SK-N-SH (cell line): ENCODE data around the gene GCH1. TPM values are rescaled to one million over a fixed set of nuclear protein-coding genes. Genes with fewer than 3 reads are reported as not detected.
A peak's percentile ranks its signal among the peaks of the same experiment; 100 is the strongest.

Experiments used
- CTCF ChIA-PET: fragments of 300-600, 350-600 bp; formaldehyde crosslinking; extraction: SDS; loops from one replicate; lab custom pipeline; 2021; lab: Yijun Ruan, JAX
- POLR2A ChIA-PET: fragments of 350-600 bp; sonication (Branson Sonifier 250); formaldehyde crosslinking; extraction: SDS; loops from one replicate; lab custom pipeline; 2020; ENCODE audit warnings: antibody characterized with exemption, inconsistent platforms; lab: Yijun Ruan, JAX
- DNase-seq: peaks from one replicate; pipeline ENCODE4 v3.0.0; 2012
- H2AFZ ChIP-seq: fragments of 200-600 bp; sonication (generic); 2 replicates; pipeline ENCODE4 v1.8.1; 2016; ENCODE audit warnings: antibody characterized with exemption, mild to moderate bottlenecking, low read depth
- H3F3A ChIP-seq: fragments of 200-600 bp; sonication (generic); replicated peaks from 2 replicates; pipeline ENCODE3; 2016; ENCODE audit warnings: antibody characterized with exemption, mild to moderate bottlenecking; ENCODE audit not compliant: insufficient read depth
- H3K27ac ChIP-seq, 2 experiments: fragments of 200-500 bp in 1 of 2; fragments of 200-600 bp in 1 of 2; sonication (Bioruptor generic) in 1 of 2; sonication (generic), shearing (Covaris generic) in 1 of 2; 2 replicates each; pipeline versions ENCODE4 v1.5.1 to v1.6.1; 2014 to 2016; ENCODE audit warnings: low read depth in 2 of 2, inconsistent platforms in 1 of 2, low read length in 1 of 2, mild to moderate bottlenecking in 1 of 2, mixed read lengths in 1 of 2
- H3K27me3 ChIP-seq: fragments of 200-600 bp; sonication (generic), shearing (Covaris generic); 2 replicates; pipeline ENCODE4 v1.6.1; 2016; ENCODE audit warnings: mixed run types; ENCODE audit not compliant: insufficient read depth
- H3K36me3 ChIP-seq, 2 experiments: fragments of 200-500 bp in 1 of 2; fragments of 200-600 bp in 1 of 2; sonication (Bioruptor generic) in 1 of 2; sonication (generic) in 1 of 2; replicated peaks in 1 of 2; 2 replicates each; pipeline versions ENCODE3 to v1.5.1; 2014 to 2016; ENCODE audit warnings: low read length in 1 of 2, mild to moderate bottlenecking in 1 of 2; ENCODE audit not compliant: insufficient read depth in 2 of 2, control insufficient read depth in 1 of 2
- H3K4me1 ChIP-seq, 2 experiments: fragments of 200-500 bp in 1 of 2; fragments of 200-600 bp in 1 of 2; sonication (Bioruptor generic) in 1 of 2; sonication (generic), shearing (Covaris generic) in 1 of 2; 2 replicates each; pipeline versions ENCODE4 v1.5.1 to v1.6.1; 2014 to 2016; ENCODE audit warnings: low read depth in 1 of 2, low read length in 1 of 2, mixed run types in 1 of 2; ENCODE audit not compliant: insufficient read depth in 2 of 2, control insufficient read depth in 1 of 2
- H3K4me2 ChIP-seq: fragments of 200-600 bp; sonication (generic), shearing (Covaris generic); 2 replicates; pipeline ENCODE4 v1.6.1; 2017; ENCODE audit warnings: mixed run types
- H3K4me3 ChIP-seq, 2 experiments: fragments of 200-500 bp in 1 of 2; fragments of 200-600 bp in 1 of 2; sonication (Bioruptor generic) in 1 of 2; sonication (generic), shearing (Covaris generic) in 1 of 2; 2 replicates each; pipeline versions ENCODE4 v1.5.1 to v1.8.1; 2014 to 2016; ENCODE audit warnings: low read depth in 2 of 2, inconsistent platforms in 1 of 2, low read length in 1 of 2, mild to moderate bottlenecking in 1 of 2, mixed read lengths in 1 of 2, moderate library complexity in 1 of 2
- H3K79me2 ChIP-seq: fragments of 200-600 bp; sonication (generic); 2 replicates; pipeline ENCODE4 v1.8.1; 2017; ENCODE audit warnings: mild to moderate bottlenecking; ENCODE audit not compliant: insufficient read depth
- H3K9ac ChIP-seq: fragments of 200-600 bp; sonication (generic); 2 replicates; pipeline ENCODE4 v1.6.1; 2017; ENCODE audit warnings: mixed run types
- H3K9me2 ChIP-seq: fragments of 200-600 bp; sonication (generic); 2 replicates; pipeline ENCODE4 v1.6.1; 2017; ENCODE audit warnings: mixed run types
- H3K9me3 ChIP-seq: fragments of 200-600 bp; sonication (generic); 2 replicates; pipeline ENCODE4 v1.6.1; 2017; ENCODE audit warnings: mixed run types, mild to moderate bottlenecking, moderate library complexity
- H4K20me1 ChIP-seq: fragments of 200-600 bp; sonication (generic); 2 replicates; pipeline ENCODE4 v1.6.1; 2017; ENCODE audit warnings: mild to moderate bottlenecking, mixed run types; ENCODE audit not compliant: insufficient read depth
- CHD2 ChIP-seq: fragments of 150-350 bp; IDR thresholded peaks from 2 replicates; pipeline ENCODE4 v1.6.1; 2018; ENCODE audit warnings: low read length; ENCODE audit not compliant: partially characterized antibody
- EZH2phosphoT487 ChIP-seq: fragments of 200-600 bp; sonication (generic); IDR thresholded peaks from 2 replicates; pipeline ENCODE4 v1.6.1; 2017; ENCODE audit warnings: low read depth, mixed run types, mild to moderate bottlenecking, antibody characterized with exemption, moderate library complexity, borderline replicate concordance
- FOXJ3 ChIP-seq: sonication (generic); formaldehyde crosslinking; IDR thresholded peaks from 2 replicates; pipeline ENCODE4 v1.5.1; 2020; ENCODE audit warnings: mild to moderate bottlenecking, missing genetic modification reagents
- FOXM1 ChIP-seq: IDR thresholded peaks from 2 replicates; pipeline ENCODE4 v1.4.0; 2012; ENCODE audit warnings: low read depth, mild to moderate bottlenecking
- NFIC ChIP-seq: IDR thresholded peaks from 2 replicates; pipeline ENCODE4 v1.4.0; 2012; ENCODE audit warnings: borderline replicate concordance
- RCOR1 ChIP-seq: fragments of 150-350 bp; IDR thresholded peaks from 2 replicates; pipeline ENCODE4 v1.6.1; 2017; ENCODE audit warnings: antibody characterized with exemption, low read length
- RFX5 ChIP-seq: IDR thresholded peaks from 2 replicates; pipeline ENCODE4 v1.6.1; 2012; ENCODE audit warnings: mild to moderate bottlenecking, improper control_type of control experiment, low read length
- SMC3 ChIP-seq: IDR thresholded peaks from 2 replicates; pipeline ENCODE4 v1.6.1; 2012; ENCODE audit warnings: low read depth, low read length, improper control_type of control experiment
- TAF1 ChIP-seq: IDR thresholded peaks from 2 replicates; pipeline ENCODE4 v1.6.1; 2012; ENCODE audit warnings: low read depth, mild to moderate bottlenecking, low read length, moderate library complexity, borderline replicate concordance
- WGBS: methylation state at CpG from one replicate; pipeline ENCODE4 v1.1.6; 2017; ENCODE audit warnings: low lambda C conversion rate; 5-methylcytosine and 5-hydroxymethylcytosine counted together
- polyA plus RNA-seq, 3 experiments: library from polyadenylated mRNA; depleted of rRNA; stranded (reverse); fragments of >200 nt; gene quantifications; 2 replicates each; pipeline ENCODE4 v1.2.3, GENCODE V29; 2012
- TF ChIP-seq, protein P1 (sequence below): fragments of 200-600 bp; sonication (generic); IDR thresholded peaks from 2 replicates; pipeline ENCODE4 v1.6.1; 2017; ENCODE audit warnings: antibody characterized with exemption, mild to moderate bottlenecking, moderate library complexity
- TF ChIP-seq, protein P2 (sequence below): fragments of 150-350 bp; IDR thresholded peaks from 2 replicates; pipeline ENCODE4 v1.6.1; 2017; ENCODE audit warnings: antibody characterized with exemption, low read length, low read depth, borderline replicate concordance
- TF ChIP-seq, protein P3 (sequence below): IDR thresholded peaks from 2 replicates; pipeline ENCODE4 v1.4.0; 2012; ENCODE audit warnings: low read depth, borderline replicate concordance

Gene GCH1
- polyA plus RNA-seq, 1 of the 3 experiments (the other 2 are of a cell fraction), result 2.2 TPM

DNA sequence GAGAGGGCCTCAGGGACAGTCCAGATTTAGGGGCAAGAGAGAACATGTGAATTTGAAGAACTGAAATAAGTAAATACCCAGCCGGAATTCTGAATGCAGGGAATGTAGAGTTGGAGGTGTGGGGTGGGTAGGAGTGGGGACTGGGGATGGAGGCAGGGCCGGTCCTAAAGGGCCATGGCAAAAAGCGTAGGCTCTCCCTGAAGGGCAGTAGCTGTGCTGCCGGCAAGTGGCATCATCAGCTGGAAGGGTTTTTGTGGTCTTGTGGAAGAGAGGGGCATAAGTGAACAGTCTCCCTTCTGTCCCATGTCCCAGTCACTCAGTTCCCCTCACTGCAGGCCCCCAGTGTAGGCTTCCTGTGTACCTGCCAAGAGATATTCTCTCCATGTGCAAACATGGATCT is 104.6 kb downstream of the GCH1 start:
- Histone ChIP-seq H3K4me3 (no peak overlapping the region), H3K4me2 (no peak overlapping the region), H3F3A (peaks cover 17% of the 10 kb centered on the region), H3K36me3 (peaks cover 0 to 10% of the 10 kb centered on the region in 2 experiments), H4K20me1 (no peaks in the 10 kb centered on the region), H2AFZ (no peak overlapping the region), H3K9me3 (no peaks in the 10 kb centered on the region), H3K4me1 (peaks cover 0 to 14% of the 10 kb centered on the region in 2 experiments; a peak in 2 of 4 replicates), H3K9ac (no peak overlapping the region), H3K9me2 (no peaks in the 10 kb centered on the region), H3K27ac (no peak overlapping the region), H3K27me3 (no peaks in the 10 kb centered on the region), H3K79me2 (no peaks in the 10 kb centered on the region)
- CTCF ChIA-PET, result no interaction called here
- POLR2A ChIA-PET, result no interaction called here
- TF ChIP-seq, protein P1, sequence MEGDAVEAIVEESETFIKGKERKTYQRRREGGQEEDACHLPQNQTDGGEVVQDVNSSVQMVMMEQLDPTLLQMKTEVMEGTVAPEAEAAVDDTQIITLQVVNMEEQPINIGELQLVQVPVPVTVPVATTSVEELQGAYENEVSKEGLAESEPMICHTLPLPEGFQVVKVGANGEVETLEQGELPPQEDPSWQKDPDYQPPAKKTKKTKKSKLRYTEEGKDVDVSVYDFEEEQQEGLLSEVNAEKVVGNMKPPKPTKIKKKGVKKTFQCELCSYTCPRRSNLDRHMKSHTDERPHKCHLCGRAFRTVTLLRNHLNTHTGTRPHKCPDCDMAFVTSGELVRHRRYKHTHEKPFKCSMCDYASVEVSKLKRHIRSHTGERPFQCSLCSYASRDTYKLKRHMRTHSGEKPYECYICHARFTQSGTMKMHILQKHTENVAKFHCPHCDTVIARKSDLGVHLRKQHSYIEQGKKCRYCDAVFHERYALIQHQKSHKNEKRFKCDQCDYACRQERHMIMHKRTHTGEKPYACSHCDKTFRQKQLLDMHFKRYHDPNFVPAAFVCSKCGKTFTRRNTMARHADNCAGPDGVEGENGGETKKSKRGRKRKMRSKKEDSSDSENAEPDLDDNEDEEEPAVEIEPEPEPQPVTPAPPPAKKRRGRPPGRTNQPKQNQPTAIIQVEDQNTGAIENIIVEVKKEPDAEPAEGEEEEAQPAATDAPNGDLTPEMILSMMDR, result no peak
- TF ChIP-seq, protein P2, sequence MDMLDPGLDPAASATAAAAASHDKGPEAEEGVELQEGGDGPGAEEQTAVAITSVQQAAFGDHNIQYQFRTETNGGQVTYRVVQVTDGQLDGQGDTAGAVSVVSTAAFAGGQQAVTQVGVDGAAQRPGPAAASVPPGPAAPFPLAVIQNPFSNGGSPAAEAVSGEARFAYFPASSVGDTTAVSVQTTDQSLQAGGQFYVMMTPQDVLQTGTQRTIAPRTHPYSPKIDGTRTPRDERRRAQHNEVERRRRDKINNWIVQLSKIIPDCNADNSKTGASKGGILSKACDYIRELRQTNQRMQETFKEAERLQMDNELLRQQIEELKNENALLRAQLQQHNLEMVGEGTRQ, result no peak
- TF ChIP-seq SMC3 (no peak), FOXM1 (no peak), CHD2 (no peak), NFIC (no peak), EZH2phosphoT487 (no peak), RCOR1 (no peak), FOXJ3 (CRISPR knock-in tag) (no peak), RFX5 (no peak)
- TF ChIP-seq, protein P3, sequence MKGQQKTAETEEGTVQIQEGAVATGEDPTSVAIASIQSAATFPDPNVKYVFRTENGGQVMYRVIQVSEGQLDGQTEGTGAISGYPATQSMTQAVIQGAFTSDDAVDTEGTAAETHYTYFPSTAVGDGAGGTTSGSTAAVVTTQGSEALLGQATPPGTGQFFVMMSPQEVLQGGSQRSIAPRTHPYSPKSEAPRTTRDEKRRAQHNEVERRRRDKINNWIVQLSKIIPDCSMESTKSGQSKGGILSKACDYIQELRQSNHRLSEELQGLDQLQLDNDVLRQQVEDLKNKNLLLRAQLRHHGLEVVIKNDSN, result no peak
- no peak for DNase-seq
- WGBS, result 47% methylated on average over 4 of the region's 4 CpGs

DNA sequence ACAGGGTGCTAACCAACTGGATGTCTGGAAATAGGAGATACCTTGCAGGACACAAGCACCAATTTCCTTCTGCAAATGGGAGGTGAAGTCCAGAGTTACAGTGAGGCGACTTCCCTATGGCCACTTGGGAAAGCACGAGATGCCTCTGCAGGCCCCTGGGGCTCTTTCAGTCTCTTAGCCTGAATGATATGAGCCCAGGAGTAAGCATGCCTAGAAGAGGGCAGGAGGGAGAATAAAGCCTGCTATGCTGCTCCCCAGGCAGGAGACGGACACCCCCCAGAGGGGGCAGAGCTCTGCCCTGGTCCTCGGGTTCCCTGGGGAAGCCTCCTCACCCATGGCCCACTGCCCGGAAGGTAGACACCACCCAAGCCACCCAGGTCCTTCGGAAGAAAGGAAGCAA is 105.1 kb downstream of the GCH1 start:
- Histone ChIP-seq H2AFZ (no peak overlapping the region), H3K9me2 (no peaks in the 10 kb centered on the region), H3K4me1 (peaks cover 0 to 14% of the 10 kb centered on the region in 2 experiments; a peak in 2 of 4 replicates), H3K79me2 (no peaks in the 10 kb centered on the region), H3K27me3 (no peaks in the 10 kb centered on the region), H3F3A (peaks cover 17% of the 10 kb centered on the region), H3K4me2 (no peak overlapping the region; the same call in 1 of the 2 replicates), H4K20me1 (no peaks in the 10 kb centered on the region), H3K27ac (peak overlapping the region in 1 of 2 experiments; percentile 75; a peak in 2 of 4 replicates), H3K9ac (no peak overlapping the region), H3K36me3 (peaks cover 0 to 15% of the 10 kb centered on the region in 2 experiments), H3K4me3 (no peak overlapping the region), H3K9me3 (no peaks in the 10 kb centered on the region)
- ChIA-PET POLR2A (no interaction called here), CTCF (interaction anchor here (1.3 kb wide), 1 partner anchor 15 kb away, joined by 4 read pairs; no protein-coding TSS in a partner anchor)
- TF ChIP-seq TAF1 (no peak), RFX5 (no peak)
- DNase-seq, result no peak
- 96% methylated on average over 3 of the region's 6 CpGs for WGBS
